NAMALWA (cell line): ENCODE measurements around the gene KCNH1.

Experiments
- DNase-seq: peaks from one replicate; pipeline ENCODE4 v3.0.0-alpha.2; 2015; ENCODE audit warnings: low spot score

The KCNH1 gene

GRCh38 chr1:211133836-211134669 is at the start of gene KCNH1:
Gene KCNH1, minus strand, starts transcription at chr1:211134148. Its CDS starts 203 bp downstream, at chr1:211133945.
- peak; percentile 76 for DNase-seq

GRCh38 chr1:211182746-211183145 is 48.8 kb upstream of the KCNH1 start:
- no peak for DNase-seq

GRCh38 chr1:211174375-211174774 is 40.4 kb upstream of the KCNH1 start:
- no peak for DNase-seq

GRCh38 chr1:211172657-211173056 is 38.7 kb upstream of the KCNH1 start:
- no peak for DNase-seq

GRCh38 chr1:211169353-211169752 is 35.4 kb upstream of the KCNH1 start:
- no peak for DNase-seq

GRCh38 chr1:211158866-211159265 is 24.9 kb upstream of the KCNH1 start:
- DNase-seq: no peak

- DNase-seq: no peak
These were observed 21.1 kb upstream of the KCNH1 start for GRCh38 chr1:211155040-211155439.

- no peak for DNase-seq
These were observed 20.0 kb upstream of the KCNH1 start for GRCh38 chr1:211153932-211154331.

GRCh38 chr1:211148366-211148765 is 14.4 kb upstream of the KCNH1 start:
- DNase-seq: no peak

GRCh38 chr1:211145944-211146343 is 12.0 kb upstream of the KCNH1 start:
- no peak for DNase-seq

- peak; percentile 61 for DNase-seq
These were observed 1.5 kb upstream of the KCNH1 start for GRCh38 chr1:211135342-211135950.

GRCh38 chr1:211133393-211133835 is 534 bp downstream of the KCNH1 start:
- no peak for DNase-seq

- DNase-seq: no peak
These were observed 1.1 kb downstream of the KCNH1 start for GRCh38 chr1:211132721-211133392.

GRCh38 chr1:211129776-211130175 is 4.2 kb downstream of the KCNH1 start:
- no peak for DNase-seq

GRCh38 chr1:211127166-211127565 is 6.8 kb downstream of the KCNH1 start:
- no peak for DNase-seq

GRCh38 chr1:211126622-211127021 is 7.3 kb downstream of the KCNH1 start:
- no peak for DNase-seq

GRCh38 chr1:211118407-211119102 is 15.4 kb downstream of the KCNH1 start:
- DNase-seq: no peak

GRCh38 chr1:211114446-211114845 is 19.5 kb downstream of the KCNH1 start:
- no peak for DNase-seq

- DNase-seq: no peak
These were observed 20.4 kb downstream of the KCNH1 start for GRCh38 chr1:211113566-211113965.

GRCh38 chr1:211111351-211111750 is 22.6 kb downstream of the KCNH1 start:
- no peak for DNase-seq

- DNase-seq: no peak
These were observed 32.5 kb downstream of the KCNH1 start for GRCh38 chr1:211101481-211101880.

GRCh38 chr1:211099393-211099792 is 34.6 kb downstream of the KCNH1 start:
- DNase-seq: no peak
